H1 (cell line): ENCODE results near the gene LMBR1. TPM values are rescaled to one million over a fixed set of nuclear protein-coding genes. Genes with fewer than 3 reads are reported as not detected.

Source experiments
- CTCF ChIA-PET: fragments of 300-600 bp; sonication (Branson Sonifier 250); formaldehyde crosslinking; loops from one replicate; lab custom pipeline; 2021; ENCODE audit not compliant: partially characterized antibody; lab: Charles Lee
- POLR2A ChIA-PET: fragments of 300-600 bp; sonication (Branson Sonifier 250); formaldehyde crosslinking; loops from one replicate; lab custom pipeline; 2021; ENCODE audit warnings: inconsistent platforms; ENCODE audit not compliant: partially characterized antibody; lab: Charles Lee
- DNase-seq, 2 experiments: peaks; one replicate each; pipeline versions ENCODE4 v3.0.0 to v3.0.0-alpha.2; 2010 to 2022; ENCODE audit warnings: low spot score in 2 of 2, low read depth in 1 of 2, mixed read lengths in 1 of 2
- FAIRE-seq: peaks from 2 replicates; lab custom pipeline; 2011; peaks lifted over from hg19 to GRCh38; lab: Jason Lieb, UNC
- H2AFZ ChIP-seq: 2 replicates; pipeline ENCODE4 v1.8.1; 2012; ENCODE audit warnings: low read length, inconsistent platforms
- H2AK5ac ChIP-seq: 2 replicates; pipeline ENCODE4 v1.6.1; 2013; ENCODE audit warnings: low read depth, low read length
- H2BK120ac ChIP-seq: replicated peaks from 2 replicates; pipeline ENCODE3; 2013; ENCODE audit warnings: low read depth, low read length, inconsistent platforms
- H2BK12ac ChIP-seq: 2 replicates; pipeline ENCODE4 v1.6.1; 2013; ENCODE audit warnings: low read depth, low read length
- H2BK15ac ChIP-seq: 2 replicates; pipeline ENCODE4 v1.6.1; 2013; ENCODE audit warnings: low read length
- H2BK20ac ChIP-seq: 2 replicates; pipeline ENCODE4 v1.6.1; 2013; ENCODE audit warnings: low read length
- H2BK5ac ChIP-seq: 2 replicates; pipeline ENCODE4 v1.6.1; 2013; ENCODE audit warnings: low read depth, low read length
- H3K14ac ChIP-seq: 2 replicates; pipeline ENCODE4 v1.6.1; 2013; ENCODE audit warnings: inconsistent platforms; ENCODE audit not compliant: insufficient read length
- H3K18ac ChIP-seq: 2 replicates; pipeline ENCODE4 v1.6.1; 2013; ENCODE audit warnings: low read length; ENCODE audit errors: extremely low read depth
- H3K23ac ChIP-seq: 2 replicates; pipeline ENCODE4 v1.6.1; 2013; ENCODE audit warnings: inconsistent platforms; ENCODE audit not compliant: insufficient read length
- H3K23me2 ChIP-seq: 2 replicates; pipeline ENCODE4 v1.6.1; 2013; ENCODE audit warnings: low read depth, low read length
- H3K27ac ChIP-seq: 2 replicates; pipeline ENCODE4 v1.6.1; 2011; ENCODE audit warnings: low read depth, low read length, inconsistent platforms
- H3K27me3 ChIP-seq, 4 experiments: replicated peaks in 1 of 4; 1 replicate in 1 of 4; 2 replicates in 3 of 4; pipeline versions ENCODE4 v1.6.1 to v1.8.1; 2011 to 2013; ENCODE audit warnings: low read length in 3 of 4, mild to moderate bottlenecking in 3 of 4, inconsistent platforms in 2 of 4, mixed read lengths in 2 of 4, moderate library complexity in 1 of 4; ENCODE audit not compliant: control insufficient read depth in 3 of 4, insufficient read depth in 3 of 4; ENCODE audit errors: extremely low read depth in 1 of 4
- H3K36me3 ChIP-seq, 4 experiments: 2 replicates each; pipeline versions ENCODE4 v1.6.1 to v1.8.1; 2011 to 2013; ENCODE audit warnings: mild to moderate bottlenecking in 4 of 4, low read length in 3 of 4, moderate library complexity in 2 of 4, control low read depth in 1 of 4, inconsistent platforms in 1 of 4; ENCODE audit not compliant: insufficient read depth in 4 of 4, control insufficient read depth in 2 of 4
- H3K4ac ChIP-seq: replicated peaks from 2 replicates; pipeline ENCODE3; 2013; ENCODE audit warnings: low read length, low read depth, mixed read lengths, inconsistent platforms; ENCODE audit not compliant: insufficient read length
- H3K4me1 ChIP-seq, 4 experiments: replicated peaks in 1 of 4; 1 replicate in 1 of 4; 2 replicates in 3 of 4; pipeline versions ENCODE4 v1.6.1 to v1.8.1; 2011 to 2013; ENCODE audit warnings: low read length in 3 of 4, inconsistent platforms in 2 of 4, mixed read lengths in 1 of 4; ENCODE audit not compliant: insufficient read depth in 4 of 4, control insufficient read depth in 3 of 4
- H3K4me2 ChIP-seq, 2 experiments: 2 replicates each; pipeline versions ENCODE4 v1.6.1 to v1.8.1; 2011 to 2013; ENCODE audit warnings: low read depth in 2 of 2, low read length in 2 of 2, control low read depth in 1 of 2, inconsistent platforms in 1 of 2, mild to moderate bottlenecking in 1 of 2; ENCODE audit not compliant: insufficient read depth in 1 of 2
- H3K4me3 ChIP-seq, 4 experiments: fragments of 200-600, 300-600 bp in 1 of 4; sonication (generic), shearing (Covaris generic), sonication (Bioruptor Twin) in 1 of 4; 2 replicates each; pipeline versions ENCODE4 v1.5.1 to v1.8.1; 2011 to 2016; ENCODE audit warnings: low read length in 4 of 4, low read depth in 3 of 4, control low read depth in 2 of 4, inconsistent platforms in 2 of 4, mild to moderate bottlenecking in 2 of 4, mixed read lengths in 1 of 4, moderate library complexity in 1 of 4; ENCODE audit not compliant: insufficient read depth in 2 of 4; ENCODE audit errors: extremely low read depth in 1 of 4
- H3K56ac ChIP-seq: replicated peaks from 2 replicates; pipeline ENCODE3; 2013; ENCODE audit warnings: low read depth, mild to moderate bottlenecking, mixed read lengths, low read length, inconsistent platforms; ENCODE audit not compliant: insufficient read length
- H3K79me1 ChIP-seq: 2 replicates; pipeline ENCODE4 v1.6.1; 2013; ENCODE audit warnings: low read depth, low read length, control low read depth
- H3K79me2 ChIP-seq, 2 experiments: 2 replicates each; pipeline versions ENCODE4 v1.6.1 to v1.8.1; 2012 to 2013; ENCODE audit warnings: low read length in 2 of 2, mild to moderate bottlenecking in 2 of 2, inconsistent platforms in 1 of 2; ENCODE audit not compliant: insufficient read depth in 2 of 2, control insufficient read depth in 1 of 2
- H3K9ac ChIP-seq, 4 experiments: replicated peaks in 1 of 4; 1 replicate in 1 of 4; 2 replicates in 3 of 4; pipeline versions ENCODE4 v1.6.1 to v1.8.1; 2011 to 2013; ENCODE audit warnings: low read depth in 3 of 4, low read length in 3 of 4, control low read depth in 2 of 4, mild to moderate bottlenecking in 2 of 4, moderate library complexity in 2 of 4, inconsistent platforms in 1 of 4; ENCODE audit errors: extremely low read depth in 1 of 4
- H3K9me3 ChIP-seq, 2 experiments: 2 replicates each; pipeline versions ENCODE4 v1.6.1 to v1.8.1; 2012 to 2013; ENCODE audit warnings: mild to moderate bottlenecking in 2 of 2, moderate library complexity in 2 of 2, control low read depth in 1 of 2, inconsistent platforms in 1 of 2, low read depth in 1 of 2, low read length in 1 of 2, mixed read lengths in 1 of 2; ENCODE audit not compliant: insufficient read depth in 2 of 2
- H4K20me1 ChIP-seq, 2 experiments: replicated peaks in 1 of 2; 2 replicates each; pipeline versions ENCODE3 to v1.8.1; 2011 to 2013; ENCODE audit warnings: inconsistent platforms in 2 of 2, low read length in 2 of 2, mild to moderate bottlenecking in 1 of 2; ENCODE audit not compliant: insufficient read depth in 2 of 2, control insufficient read depth in 1 of 2
- H4K5ac ChIP-seq: 2 replicates; pipeline ENCODE4 v1.6.1; 2013; ENCODE audit warnings: low read length, low read depth, mixed read lengths, inconsistent platforms; ENCODE audit not compliant: insufficient read length
- H4K8ac ChIP-seq: 2 replicates; pipeline ENCODE4 v1.8.0; 2013; ENCODE audit warnings: mild to moderate bottlenecking, moderate library complexity, low read length, inconsistent platforms; ENCODE audit not compliant: insufficient read depth; ENCODE audit errors: extremely low read depth
- H4K91ac ChIP-seq: replicated peaks from 2 replicates; pipeline ENCODE3; 2013; ENCODE audit warnings: low read length, mixed read lengths, inconsistent platforms; ENCODE audit not compliant: insufficient read length
- CHD1 ChIP-seq: IDR thresholded peaks from 2 replicates; pipeline ENCODE4 v1.6.1; 2012; ENCODE audit warnings: low read depth, low read length, improper control_type of control experiment
- CTBP2 ChIP-seq: IDR thresholded peaks from 2 replicates; pipeline ENCODE4 v1.7.0; 2011; ENCODE audit warnings: borderline replicate concordance, mild to moderate bottlenecking, moderate library complexity, mixed read lengths, low read length; ENCODE audit not compliant: insufficient read depth, insufficient read length
- E2F6 ChIP-seq: IDR thresholded peaks from 2 replicates; pipeline ENCODE4 v1.6.1; 2012; ENCODE audit warnings: inconsistent platforms
- EGR1 ChIP-seq: IDR thresholded peaks from 2 replicates; pipeline ENCODE4 v1.6.1; 2011; ENCODE audit warnings: low read depth, low read length, borderline replicate concordance
- HDAC6 ChIP-seq: IDR thresholded peaks from one replicate; pipeline ENCODE4 v1.7.1; 2012; ENCODE audit warnings: low read depth, mild to moderate bottlenecking, inconsistent platforms, low read length, moderate library complexity
- JUND ChIP-seq: IDR thresholded peaks from 2 replicates; pipeline ENCODE4 v1.6.1; 2011; ENCODE audit warnings: mild to moderate bottlenecking, improper control_type of control experiment, low read length
- RFX5 ChIP-seq: IDR thresholded peaks from 2 replicates; pipeline ENCODE4 v1.6.1; 2011; ENCODE audit warnings: low read depth, low read length, improper control_type of control experiment, borderline replicate concordance
- RNF2 ChIP-seq: fragments of 200-900, 300-1000 bp; sonication (generic); IDR thresholded peaks from 2 replicates; pipeline ENCODE4 v1.7.1; 2016; ENCODE audit warnings: borderline replicate concordance, low read depth, mild to moderate bottlenecking, antibody characterized with exemption, low read length; ENCODE audit not compliant: poor library complexity, severe bottlenecking; ENCODE audit errors: missing control alignments
- TCF12 ChIP-seq: IDR thresholded peaks from 2 replicates; pipeline ENCODE4 v1.6.1; 2011; ENCODE audit warnings: low read depth, mild to moderate bottlenecking, low read length
- USF2 ChIP-seq: IDR thresholded peaks from 2 replicates; pipeline ENCODE4 v1.6.1; 2011; ENCODE audit warnings: low read length, improper control_type of control experiment
- WGBS, 2 experiments: shearing (Covaris generic) in 1 of 2; methylation state at CpG; one replicate each; pipeline versions ENCODE4 v1.1.6 to v1.1.7; 2013 to 2015; ENCODE audit warnings: low lambda C conversion rate in 2 of 2, mixed read lengths in 2 of 2, inconsistent platforms in 1 of 2, low coverage in 1 of 2, missing lambda C conversion rate in 1 of 2; ENCODE audit not compliant: insufficient replicate concordance in 2 of 2, insufficient coverage in 1 of 2, insufficient read length in 1 of 2; ENCODE audit errors: extremely low coverage in 1 of 2, missing lambda C conversion rate in 1 of 2; 5-methylcytosine and 5-hydroxymethylcytosine counted together
- polyA plus RNA-seq, 7 experiments: library from polyadenylated mRNA; depleted of rRNA in 3 of 7; stranded (reverse) in 5 of 7; unstranded in 2 of 7; fragments of >200 nt in 5 of 7; fragments of 200-250 nt in 2 of 7; gene quantifications; 1 replicate in 5 of 7; 2 replicates in 1 of 7; 4 replicates in 1 of 7; pipeline versions ENCODE4 v1.2.1 to v1.2.3, GENCODE V29; 2011 to 2013; ENCODE audit warnings: missing spikeins in 2 of 7, mixed read lengths in 2 of 7
- total RNA-seq: library from RNA; stranded (reverse); fragmentation: NEBNext Ultra II Directional; extraction: Animal tissue kit (Norgen Biotek cat#: 25700); gene quantifications from 2 replicates; pipeline ENCODE4 v1.2.1, GENCODE V29; 2021

The LMBR1 gene
- total and polyA plus RNA-seq, 2 of the 8 experiments (the other 6 are each of a cell fraction or from before 2014, with no cell fraction given): 15.1 to 70.4 TPM

GRCh38 chr7:156781972-156782371, 111.0 kb downstream of the LMBR1 start:
- Histone ChIP-seq H3K27me3 (no peaks in the 10 kb centered on the region), H3K56ac (no peak overlapping the region), H2BK120ac (no peak overlapping the region), H3K4me2 (no peak overlapping the region), H3K9me3 (no peaks in the 10 kb centered on the region), H2BK20ac (no peak overlapping the region), H2BK5ac (no peak overlapping the region), H2BK12ac (no peak overlapping the region), H3K9ac (no peak overlapping the region), H4K5ac (no peak overlapping the region), H3K4ac (no peak overlapping the region), H3K79me2 (no peaks in the 10 kb centered on the region), H2AK5ac (no peak overlapping the region), H3K36me3 (no peaks in the 10 kb centered on the region), H3K14ac (no peak overlapping the region), H3K23ac (no peak overlapping the region), H3K18ac (no peak overlapping the region), H4K8ac (no peak overlapping the region), H2BK15ac (no peak overlapping the region), H3K4me1 (0 out of 7 replicates have a peak, but pooled peaks cover 0 to 2% (median 0%) of the 10 kb centered on the region in 4 experiments), H4K20me1 (no peaks in the 10 kb centered on the region), H3K79me1 (no peaks in the 10 kb centered on the region), H3K4me3 (no peak overlapping the region), H2AFZ (no peak overlapping the region), H3K23me2 (no peaks in the 10 kb centered on the region; the same call in 1 of the 2 replicates), H4K91ac (no peak overlapping the region), H3K27ac (no peak overlapping the region)
- ChIA-PET POLR2A (no interaction called here), CTCF (interaction anchor here (1.1 kb wide), 1 partner anchor 13 kb away, joined by 4 read pairs; no protein-coding TSS in a partner anchor)
- no peak for DNase-seq
- WGBS, 2 experiments: 81% methylated on average over 2 of the region's 2 CpGs; no CpG with 5 or more reads in 1 of the 2 experiments
- FAIRE-seq: no peak
- TF ChIP-seq USF2: no peak
- no peak for TF ChIP-seq RFX5
- no peak for TF ChIP-seq RNF2
- no peak for TF ChIP-seq CHD1
- no peak for TF ChIP-seq TCF12
- no peak for TF ChIP-seq E2F6
- no peak for TF ChIP-seq CTBP2
- no peak for TF ChIP-seq HDAC6
- no peak for TF ChIP-seq JUND
- no peak for TF ChIP-seq EGR1
